H9 (cell line): ENCODE data around the gene SLC25A4. TPM values are rescaled to one million over a fixed set of nuclear protein-coding genes. Genes with fewer than 3 reads are reported as not detected.

ENCODE experiments used
- DNase-seq: peaks from one replicate; pipeline ENCODE4 v3.0.0-alpha.2; 2017
- H2AFZ ChIP-seq: one replicate; pipeline ENCODE4 v1.6.1; 2013; ENCODE audit warnings: mild to moderate bottlenecking, low read length, control low read depth, moderate library complexity
- H2AK5ac ChIP-seq: 2 replicates; pipeline ENCODE4 v1.6.1; 2013; ENCODE audit warnings: low read length, control low read depth, mixed read lengths; ENCODE audit not compliant: insufficient read length
- H2BK120ac ChIP-seq: one replicate; pipeline ENCODE4 v1.6.1; 2013; ENCODE audit warnings: low read depth, mild to moderate bottlenecking, low read length, control low read depth, inconsistent platforms; ENCODE audit not compliant: poor library complexity, severe bottlenecking
- H2BK12ac ChIP-seq: 2 replicates; pipeline ENCODE4 v1.6.1; 2013; ENCODE audit warnings: low read length, control low read depth, mixed read lengths, low read depth; ENCODE audit not compliant: insufficient read length
- H2BK15ac ChIP-seq: 2 replicates; pipeline ENCODE4 v1.6.1; 2013; ENCODE audit warnings: low read depth, low read length, control low read depth
- H2BK20ac ChIP-seq: one replicate; pipeline ENCODE4 v1.6.1; 2013; ENCODE audit warnings: low read depth, mild to moderate bottlenecking, low read length, control low read depth, inconsistent platforms; ENCODE audit not compliant: poor library complexity, severe bottlenecking
- H2BK5ac ChIP-seq: 2 replicates; pipeline ENCODE4 v1.6.1; 2013; ENCODE audit warnings: low read length, control low read depth, mixed read lengths; ENCODE audit not compliant: insufficient read length
- H3K14ac ChIP-seq: 2 replicates; pipeline ENCODE4 v1.6.1; 2013; ENCODE audit warnings: low read length, control low read depth; ENCODE audit not compliant: insufficient read depth
- H3K18ac ChIP-seq: 2 replicates; pipeline ENCODE4 v1.6.1; 2013; ENCODE audit warnings: low read depth, mild to moderate bottlenecking, mixed read lengths, low read length, control low read depth; ENCODE audit not compliant: insufficient read length
- H3K23ac ChIP-seq: 2 replicates; pipeline ENCODE4 v1.6.1; 2013; ENCODE audit warnings: low read length, control low read depth, mixed read lengths, low read depth; ENCODE audit not compliant: insufficient read length
- H3K23me2 ChIP-seq: 2 replicates; pipeline ENCODE4 v1.6.1; 2013; ENCODE audit warnings: low read depth, mild to moderate bottlenecking, mixed read lengths, low read length, control low read depth; ENCODE audit not compliant: insufficient read length, poor library complexity, severe bottlenecking
- H3K27ac ChIP-seq: 2 replicates; pipeline ENCODE4 v1.5.1; 2013; ENCODE audit warnings: low read length, control low read depth, mixed read lengths, low read depth; ENCODE audit not compliant: insufficient read length
- H3K27me3 ChIP-seq: 2 replicates; pipeline ENCODE4 v1.6.1; 2013; ENCODE audit warnings: low read length, control low read depth, inconsistent platforms; ENCODE audit not compliant: insufficient read depth
- H3K4ac ChIP-seq: 2 replicates; pipeline ENCODE4 v1.6.1; 2013; ENCODE audit warnings: low read depth, mild to moderate bottlenecking, control low read depth, inconsistent platforms, low read length, moderate library complexity
- H3K4me1 ChIP-seq: 2 replicates; pipeline ENCODE4 v1.6.1; 2013; ENCODE audit warnings: low read length, control low read depth, inconsistent platforms; ENCODE audit not compliant: insufficient read depth
- H3K4me2 ChIP-seq: 2 replicates; pipeline ENCODE4 v1.6.1; 2013; ENCODE audit warnings: low read length, control low read depth, mixed read lengths; ENCODE audit not compliant: insufficient read length, insufficient read depth
- H3K56ac ChIP-seq: 2 replicates; pipeline ENCODE4 v1.6.1; 2013; ENCODE audit warnings: low read depth, mild to moderate bottlenecking, mixed read lengths, low read length, control low read depth; ENCODE audit not compliant: insufficient read length
- H3K79me1 ChIP-seq: 2 replicates; pipeline ENCODE4 v1.6.1; 2013; ENCODE audit warnings: low read depth, mild to moderate bottlenecking, moderate library complexity, low read length, control low read depth, inconsistent platforms; ENCODE audit not compliant: insufficient read depth, poor library complexity, severe bottlenecking
- H3K79me2 ChIP-seq: 2 replicates; pipeline ENCODE4 v1.6.1; 2013; ENCODE audit warnings: low read length, control low read depth, inconsistent platforms; ENCODE audit not compliant: insufficient read depth
- H3K9ac ChIP-seq: 2 replicates; pipeline ENCODE4 v1.6.1; 2013; ENCODE audit warnings: low read length, control low read depth, mixed read lengths; ENCODE audit not compliant: insufficient read length; ENCODE audit errors: extremely low read depth
- H3K9me3 ChIP-seq: one replicate; pipeline ENCODE4 v1.6.1; 2013; ENCODE audit warnings: low read depth, low read length, inconsistent platforms; ENCODE audit not compliant: control insufficient read depth
- H3T11ph ChIP-seq: one replicate; pipeline ENCODE4 v1.6.1; 2013; ENCODE audit warnings: mild to moderate bottlenecking, low read length, control low read depth, inconsistent platforms
- H4K20me1 ChIP-seq: one replicate; pipeline ENCODE4 v1.6.1; 2013; ENCODE audit not compliant: control insufficient read depth, insufficient read length, insufficient read depth
- H4K5ac ChIP-seq: 2 replicates; pipeline ENCODE4 v1.6.1; 2013; ENCODE audit warnings: low read depth, mild to moderate bottlenecking, mixed read lengths, low read length, control low read depth; ENCODE audit not compliant: insufficient read length
- H4K8ac ChIP-seq: replicated peaks from 2 replicates; pipeline ENCODE4 v1.6.1; 2013; ENCODE audit warnings: low read length, control low read depth, mixed read lengths, low read depth; ENCODE audit not compliant: insufficient read length
- H4K91ac ChIP-seq: 2 replicates; pipeline ENCODE4 v1.6.1; 2013; ENCODE audit warnings: low read depth, mild to moderate bottlenecking, moderate library complexity, mixed read lengths, low read length, control low read depth; ENCODE audit not compliant: insufficient read length
- H3K27ac Mint-ChIP-seq, 3 experiments: 2 replicates in 2 of 3; 3 replicates in 1 of 3; pipeline ENCODE4 v1.8.0; 2020 to 2021; ENCODE audit warnings: mixed read lengths in 3 of 3, mild to moderate bottlenecking in 1 of 3, moderate library complexity in 1 of 3
- H3K27me3 Mint-ChIP-seq: 2 replicates; pipeline ENCODE4 v1.8.0; 2021; ENCODE audit warnings: low read depth, mild to moderate bottlenecking, moderate library complexity, mixed read lengths
- H3K36me3 Mint-ChIP-seq, 3 experiments: 2 replicates in 2 of 3; 3 replicates in 1 of 3; pipeline ENCODE4 v1.8.0; 2020 to 2021; ENCODE audit warnings: low read depth in 3 of 3, mixed read lengths in 3 of 3; ENCODE audit not compliant: insufficient read depth in 1 of 3
- H3K4me1 Mint-ChIP-seq, 2 experiments: 2 replicates each; pipeline ENCODE4 v1.8.0; 2020; ENCODE audit warnings: mixed read lengths in 2 of 2
- H3K4me3 Mint-ChIP-seq, 2 experiments: 2 replicates in 1 of 2; 3 replicates in 1 of 2; pipeline ENCODE4 v1.8.0; 2020 to 2021; ENCODE audit warnings: mild to moderate bottlenecking in 2 of 2, mixed read lengths in 2 of 2, moderate library complexity in 1 of 2
- H3K9me3 Mint-ChIP-seq, 2 experiments: 2 replicates in 1 of 2; 3 replicates in 1 of 2; pipeline ENCODE4 v1.8.0; 2020; ENCODE audit warnings: mild to moderate bottlenecking in 2 of 2, mixed read lengths in 2 of 2, moderate library complexity in 1 of 2
- CTCF ChIP-seq: fragments of 200-600 bp; sonication (generic); conservative IDR thresholded peaks from 3 replicates; pipeline ENCODE4 v1.8.0; 2021; ENCODE audit warnings: antibody characterized with exemption, mild to moderate bottlenecking
- total RNA-seq: library from RNA; stranded (reverse); gene quantifications from 2 replicates; pipeline ENCODE4 v1.2.1, GENCODE V29; 2021

The SLC25A4 gene
- total RNA-seq, 1 experiment from 2014 or later = 54.4 TPM

- Histone ChIP-seq H3K79me2 (no peaks in the 10 kb centered on the region), H3K4me2 (no peak overlapping the region), H4K20me1 (no peaks in the 10 kb centered on the region), H3T11ph (no peak overlapping the region), H3K4ac (no peak overlapping the region), H3K14ac (no peak overlapping the region), H2BK5ac (no peak overlapping the region), H2BK20ac (no peak overlapping the region), H3K4me1 (no peaks in the 10 kb centered on the region), H4K8ac (no peak overlapping the region), H3K27me3 (no peaks in the 10 kb centered on the region), H3K23ac (no peak overlapping the region), H4K91ac (no peak overlapping the region), H2AFZ (no peak overlapping the region), H2AK5ac (no peak overlapping the region), H3K27ac (no peak overlapping the region), H3K79me1 (no peaks in the 10 kb centered on the region), H2BK15ac (no peak overlapping the region), H3K9ac (no peak overlapping the region), H3K18ac (no peak overlapping the region), H2BK12ac (no peak overlapping the region), H3K56ac (no peak overlapping the region), H3K9me3 (no peaks in the 10 kb centered on the region), H4K5ac (no peak overlapping the region), H2BK120ac (no peak overlapping the region), H3K23me2 (no peaks in the 10 kb centered on the region)
- no peak overlapping the region for H3K4me3 Mint-ChIP-seq
- no peaks in the 10 kb centered on the region for H3K27me3 Mint-ChIP-seq
- no peak for TF ChIP-seq CTCF
- H3K4me1 Mint-ChIP-seq = peaks cover 14 to 18% of the 10 kb centered on the region in 2 experiments
- no peak for DNase-seq
- H3K9me3 Mint-ChIP-seq = no peaks in the 10 kb centered on the region; a peak in 1 of 5 replicates
- H3K36me3 Mint-ChIP-seq = no peaks in the 10 kb centered on the region; a peak in 1 of 7 replicates
- H3K27ac Mint-ChIP-seq = no peak overlapping the region; a peak in 1 of 7 replicates
Observed at GRCh38 chr4:185098474-185098873, 44.6 kb upstream of the SLC25A4 start.
